Kidney capillary endothelial cell (primary cell): ENCODE data around the gene ALMS1.
"Not testable (repeated sequence)": the region's sequence is repeated elsewhere in the genome, so short reads cannot be mapped to it uniquely, and the experiment has no call there.

ENCODE experiments used
- DNase-seq: peaks from one replicate; pipeline ENCODE4 v3.0.0-alpha.2; 2018; ENCODE audit warnings: low spot score

The ALMS1 gene

GRCh38 chr2:73624625-73625024 lies 239.0 kb downstream of the ALMS1 start:
- not testable (repeated sequence) for DNase-seq

DNA sequence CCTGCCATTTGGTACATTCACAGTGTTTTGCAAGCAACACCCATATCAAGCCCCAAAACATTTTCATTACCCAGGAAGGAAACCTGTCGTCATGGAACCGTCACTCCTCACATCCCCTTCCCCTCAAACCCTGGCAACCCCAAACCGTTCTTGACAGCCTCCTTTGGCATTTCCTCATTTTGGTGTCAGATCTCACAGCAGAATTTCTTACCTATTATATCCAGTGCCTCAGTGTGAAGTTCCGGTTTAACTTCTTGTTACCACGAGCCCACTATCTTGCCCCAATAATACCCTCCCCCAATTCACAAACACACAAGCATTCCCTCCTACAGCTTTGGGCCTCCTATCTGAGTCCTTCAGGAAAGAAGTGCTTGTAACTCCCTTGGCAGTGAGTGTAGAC lies 240.6 kb downstream of the ALMS1 start:
- not testable (repeated sequence) for DNase-seq

DNA sequence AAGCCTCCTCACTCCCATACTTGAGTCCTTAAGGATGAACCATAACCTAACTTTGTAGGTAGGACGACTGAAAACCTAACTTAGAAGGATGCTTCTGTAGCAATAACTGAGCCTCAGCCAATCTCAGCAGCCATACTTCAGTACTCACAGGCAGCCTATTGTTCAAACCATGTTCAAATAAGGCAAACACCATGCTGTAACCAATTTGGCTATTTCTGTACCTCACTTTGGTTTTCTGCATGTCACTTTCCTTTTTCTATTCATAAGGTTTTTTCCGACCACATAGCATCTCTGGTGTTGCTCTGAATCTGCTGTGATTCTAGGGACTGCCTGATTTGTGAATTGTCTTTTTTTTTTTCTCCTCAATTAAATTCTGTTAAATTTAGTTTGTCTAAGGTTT lies 242.9 kb downstream of the ALMS1 start:
- not testable (repeated sequence) for DNase-seq

DNA sequence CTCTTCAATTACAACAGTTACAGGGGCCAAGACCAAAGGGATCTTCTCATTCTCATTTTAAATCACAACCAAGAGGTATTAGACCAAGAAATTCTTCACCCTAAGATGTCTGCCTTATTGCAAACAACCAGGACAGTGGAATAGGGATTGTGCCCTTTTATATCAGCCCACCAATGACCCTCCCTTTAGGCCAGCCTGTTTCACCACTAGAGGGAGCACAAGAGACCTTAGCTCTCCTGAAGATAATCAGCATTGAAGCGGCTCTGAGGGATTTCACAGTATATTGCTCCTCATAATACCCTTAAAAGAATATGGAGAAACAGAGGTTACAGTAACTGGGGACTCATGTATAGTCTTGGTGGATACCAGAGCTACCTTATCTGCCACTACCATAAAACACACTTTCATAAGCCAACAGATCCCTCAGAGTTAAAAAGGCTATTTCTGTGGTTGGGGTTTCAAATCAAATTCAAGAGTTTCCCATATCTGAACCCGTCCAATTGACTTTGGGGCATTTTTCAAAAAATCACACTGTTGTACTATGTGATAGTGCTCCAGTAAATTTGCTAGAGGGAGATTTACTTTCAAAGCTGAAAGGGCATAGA lies 245.1 kb downstream of the ALMS1 start:
- DNase-seq = not testable (repeated sequence)

DNA sequence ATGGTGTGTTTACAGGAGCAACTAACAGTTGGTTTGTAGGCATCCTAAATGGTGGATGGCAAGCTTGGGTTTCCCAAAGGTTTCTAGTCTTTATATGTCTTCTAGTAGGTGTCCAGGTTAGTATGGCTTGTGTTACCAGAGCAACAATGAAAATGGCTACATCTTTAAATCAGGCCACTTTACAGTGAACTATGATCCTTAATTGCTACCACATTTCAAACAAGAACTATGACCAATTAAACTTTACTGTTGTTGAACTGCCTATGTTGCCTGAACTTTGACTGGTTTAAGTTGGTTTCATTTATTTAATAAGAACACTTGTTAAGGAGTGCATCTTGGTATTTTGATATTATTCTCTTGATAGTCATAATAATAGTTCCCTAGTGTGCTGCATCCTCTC lies 251.3 kb downstream of the ALMS1 start:
- DNase-seq = not testable (repeated sequence)

DNA sequence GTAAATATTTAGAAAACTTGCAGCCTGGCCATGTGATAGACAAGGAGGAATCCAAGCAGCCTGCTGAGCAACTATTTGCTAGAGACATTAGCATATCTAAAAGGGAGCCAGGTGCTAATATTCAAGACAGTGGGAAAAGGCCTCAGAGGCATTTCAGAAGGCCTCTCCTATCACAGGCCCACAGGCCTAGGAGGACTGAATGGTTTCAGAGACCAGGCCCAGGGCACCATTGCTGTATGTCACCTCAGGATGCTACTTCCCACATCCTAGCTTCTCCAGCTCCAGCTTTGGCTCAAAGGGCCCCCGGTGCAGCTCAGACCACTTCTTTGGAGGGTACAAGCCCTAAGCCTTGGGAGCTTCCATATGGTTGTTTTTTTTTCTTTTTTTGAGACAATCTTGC lies 252.8 kb downstream of the ALMS1 start:
- no peak for DNase-seq

GRCh38 chr2:73640511-73640911 lies 254.9 kb downstream of the ALMS1 start:
- no peak for DNase-seq

- no peak for DNase-seq
Measured at GRCh38 chr2:73640946-73641766, 255.5 kb downstream of the ALMS1 start.

DNA sequence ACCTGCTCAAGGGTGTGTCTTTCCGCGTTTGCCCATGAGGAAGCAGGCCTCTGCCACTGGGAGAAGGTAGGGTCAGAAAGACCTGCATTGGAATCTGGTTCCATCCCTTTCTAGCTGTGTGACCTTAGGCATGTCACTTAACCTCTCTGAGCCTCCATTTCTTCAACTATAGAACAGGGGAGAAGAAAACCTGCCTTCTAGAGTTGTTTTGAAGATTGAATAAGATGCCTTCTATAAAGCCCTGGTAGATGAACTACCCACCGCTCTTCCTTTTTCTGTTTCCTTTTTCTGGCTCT lies 256.1 kb downstream of the ALMS1 start:
- DNase-seq = no peak

DNA sequence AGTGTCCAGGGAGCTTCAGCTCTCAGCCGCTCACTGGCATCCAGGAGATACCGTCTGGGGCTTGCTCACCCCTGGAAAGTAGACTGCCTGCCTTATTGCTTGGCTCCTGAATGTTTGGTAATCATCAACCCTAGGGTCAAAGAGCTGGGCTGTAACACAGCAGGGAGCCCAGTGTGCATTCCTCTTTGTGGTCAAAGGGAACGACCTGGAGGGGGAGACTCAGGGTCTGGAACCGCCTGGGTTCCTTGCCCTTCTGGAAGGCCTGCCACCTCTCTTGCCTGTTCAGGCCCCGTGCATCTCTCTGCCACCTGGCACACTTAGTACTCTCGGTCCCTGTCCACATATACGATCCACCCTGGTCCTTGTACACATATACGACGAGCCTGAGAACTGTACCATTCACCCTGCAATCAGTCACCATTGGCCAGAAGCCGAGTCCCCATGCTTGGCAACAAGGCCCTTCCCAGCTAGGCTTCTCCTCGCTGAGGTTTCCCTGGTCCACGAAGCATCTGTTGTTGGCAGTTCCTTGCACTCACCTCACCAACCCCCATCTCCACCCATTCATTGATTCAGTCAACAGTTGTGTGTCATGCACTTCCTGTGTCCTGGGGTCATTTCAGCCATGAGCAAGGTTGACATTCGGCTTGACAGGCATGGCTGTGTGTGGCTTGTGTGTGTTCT lies 256.8 kb downstream of the ALMS1 start, which contains the start of gene NAT8:
NAT8 (minus strand) TSS at position 85 of the 681 bp plus-strand sequence. CDS start 794 bp downstream, outside the sequence.
- DNase-seq = no peak

GRCh38 chr2:73647690-73648089 lies 262.1 kb downstream of the ALMS1 start:
- not testable (repeated sequence) for DNase-seq

DNA sequence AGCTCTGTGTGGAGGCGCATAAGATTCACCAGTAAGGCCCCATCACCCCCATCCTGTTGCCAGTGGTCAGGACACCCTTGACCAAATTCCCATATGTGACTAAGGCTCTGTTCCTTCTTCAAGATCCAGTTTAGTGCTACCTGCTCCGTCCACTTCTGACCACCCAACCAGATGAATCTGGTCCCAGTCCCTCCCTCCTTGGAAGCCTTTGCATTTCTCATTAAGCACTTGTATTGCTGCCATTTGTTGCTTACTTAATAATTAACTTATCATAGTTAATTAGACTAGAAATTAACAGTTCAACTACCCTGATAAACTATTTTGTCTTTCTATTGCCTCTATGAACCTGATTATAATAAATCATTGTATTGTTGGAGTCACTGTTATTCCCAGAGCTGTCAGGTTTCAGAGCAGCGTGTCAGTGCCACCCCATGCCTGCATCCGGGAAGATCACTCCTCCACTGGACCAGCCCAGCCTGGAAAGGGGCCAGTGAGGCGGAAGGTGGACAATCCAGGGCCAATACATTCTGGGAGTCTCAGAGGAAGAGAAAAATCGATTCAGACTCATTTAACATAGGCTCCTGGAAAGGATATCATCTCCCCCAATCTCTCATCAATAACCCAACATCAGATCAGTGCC lies 266.1 kb downstream of the ALMS1 start:
- no peak for DNase-seq

- DNase-seq = no peak
Measured at GRCh38 chr2:73652348-73652747, 266.7 kb downstream of the ALMS1 start.

GRCh38 chr2:73654175-73654574 lies 268.5 kb downstream of the ALMS1 start:
- no peak for DNase-seq
